IMR-90 (cell line): ENCODE results near the gene MAN2B1. TPM values are rescaled to one million over a fixed set of nuclear protein-coding genes. Genes with fewer than 3 reads are reported as not detected.

Experiments
- ATAC-seq: fragments of 200-7000 bp; cut with Tn5 transposase; 2 replicates; pipeline ENCODE4 v1.9.1; 2020; ENCODE audit warnings: low read depth, mild to moderate bottlenecking, moderate library complexity
- BruUV-seq: library from RNA; stranded (reverse); fragments of 400-500 nt; replicated peaks from 2 replicates; lab custom pipeline; 2021; lab: Mats Ljungman, UMichigan
- CTCF ChIA-PET: fragments of 300-600 bp; formaldehyde crosslinking; extraction: SDS; loops from one replicate; lab custom pipeline; 2021; ENCODE audit warnings: antibody characterized with exemption; lab: Yijun Ruan, JAX
- POLR2A ChIA-PET: fragments of 300-600 bp; sonication (Branson Sonifier 250); formaldehyde crosslinking; loops from one replicate; lab custom pipeline; 2022; ENCODE audit warnings: antibody characterized with exemption; ENCODE audit not compliant: unreplicated experiment; lab: Charles Lee
- DNase-seq: peaks from one replicate; pipeline ENCODE4 v3.0.0; 2013
- H2AFZ ChIP-seq: replicated peaks from 2 replicates; pipeline ENCODE3; 2013; ENCODE audit warnings: low read length, mild to moderate bottlenecking; ENCODE audit not compliant: poor library complexity
- H2AK5ac ChIP-seq: 2 replicates; pipeline ENCODE4 v1.6.1; 2013; ENCODE audit warnings: low read depth, low read length, inconsistent platforms
- H2AK9ac ChIP-seq: replicated peaks from 2 replicates; pipeline ENCODE3; 2013; ENCODE audit warnings: mild to moderate bottlenecking, low read depth, low read length, moderate library complexity; ENCODE audit not compliant: poor library complexity
- H2BK120ac ChIP-seq: 2 replicates; pipeline ENCODE4 v1.6.1; 2013; ENCODE audit warnings: low read depth, low read length, inconsistent platforms
- H2BK15ac ChIP-seq: 3 replicates; pipeline ENCODE4 v1.6.1; 2013; ENCODE audit warnings: low read depth, low read length, inconsistent platforms
- H2BK20ac ChIP-seq: 2 replicates; pipeline ENCODE4 v1.6.1; 2013; ENCODE audit warnings: low read depth, mild to moderate bottlenecking, inconsistent platforms, low read length, moderate library complexity
- H2BK5ac ChIP-seq: 2 replicates; pipeline ENCODE4 v1.6.1; 2013; ENCODE audit warnings: mild to moderate bottlenecking, low read depth, low read length, inconsistent platforms; ENCODE audit not compliant: poor library complexity, severe bottlenecking
- H3K14ac ChIP-seq: replicated peaks from 2 replicates; pipeline ENCODE4 v1.6.1; 2013; ENCODE audit warnings: low read depth, low read length, inconsistent platforms
- H3K18ac ChIP-seq: 2 replicates; pipeline ENCODE4 v1.6.1; 2013; ENCODE audit warnings: low read depth, low read length, control low read depth
- H3K23ac ChIP-seq: 2 replicates; pipeline ENCODE4 v1.6.1; 2013; ENCODE audit warnings: low read depth, low read length, inconsistent platforms
- H3K27ac ChIP-seq: 2 replicates; pipeline ENCODE4 v1.5.1; 2013; ENCODE audit warnings: mild to moderate bottlenecking, control low read depth, low read length; ENCODE audit not compliant: insufficient read depth
- H3K27me3 ChIP-seq: 2 replicates; pipeline ENCODE4 v1.6.1; 2013; ENCODE audit warnings: low read length; ENCODE audit not compliant: control insufficient read depth, insufficient read depth
- H3K36me3 ChIP-seq: 2 replicates; pipeline ENCODE4 v1.6.1; 2013; ENCODE audit warnings: low read length, mixed read lengths; ENCODE audit not compliant: control insufficient read depth, insufficient read depth
- H3K4ac ChIP-seq: 2 replicates; pipeline ENCODE4 v1.6.1; 2013; ENCODE audit warnings: low read depth, low read length, inconsistent platforms
- H3K4me1 ChIP-seq: 2 replicates; pipeline ENCODE4 v1.6.1; 2013; ENCODE audit warnings: low read length, mixed read lengths; ENCODE audit not compliant: control insufficient read depth, insufficient read depth
- H3K4me2 ChIP-seq: 2 replicates; pipeline ENCODE4 v1.6.1; 2013; ENCODE audit warnings: low read depth, mild to moderate bottlenecking, control low read depth, low read length, moderate library complexity
- H3K4me3 ChIP-seq: 2 replicates; pipeline ENCODE4 v1.5.1; 2013; ENCODE audit warnings: low read depth, mild to moderate bottlenecking, control low read depth, low read length, moderate library complexity; ENCODE audit not compliant: insufficient read depth
- H3K56ac ChIP-seq: 2 replicates; pipeline ENCODE4 v1.6.1; 2013; ENCODE audit warnings: low read length, inconsistent platforms; ENCODE audit not compliant: insufficient read depth; ENCODE audit errors: extremely low read depth
- H3K79me1 ChIP-seq, 2 experiments: 2 replicates each; pipeline ENCODE4 v1.6.1; 2013; ENCODE audit warnings: low read length in 2 of 2, inconsistent platforms in 1 of 2, low read depth in 1 of 2
- H3K9ac ChIP-seq: 2 replicates; pipeline ENCODE4 v1.6.1; 2013; ENCODE audit warnings: low read depth, low read length, control low read depth
- H3K9me1 ChIP-seq: 2 replicates; pipeline ENCODE4 v1.6.1; 2013; ENCODE audit warnings: low read length, inconsistent platforms; ENCODE audit not compliant: insufficient read depth
- H3K9me3 ChIP-seq: 2 replicates; pipeline ENCODE4 v1.6.1; 2013; ENCODE audit warnings: low read length; ENCODE audit not compliant: control insufficient read depth, insufficient read depth
- H4K20me1 ChIP-seq: 2 replicates; pipeline ENCODE4 v1.6.1; 2013; ENCODE audit warnings: low read length, inconsistent platforms; ENCODE audit not compliant: insufficient read depth
- H4K5ac ChIP-seq: 2 replicates; pipeline ENCODE4 v1.6.1; 2013; ENCODE audit warnings: mild to moderate bottlenecking, low read depth, low read length, control low read depth
- H4K8ac ChIP-seq, 2 experiments: 2 replicates each; pipeline ENCODE4 v1.6.1; 2013; ENCODE audit warnings: low read depth in 2 of 2, low read length in 2 of 2, control low read depth in 1 of 2, inconsistent platforms in 1 of 2
- H4K91ac ChIP-seq: 2 replicates; pipeline ENCODE4 v1.6.1; 2013; ENCODE audit warnings: low read depth, low read length, inconsistent platforms; ENCODE audit not compliant: insufficient read depth
- CEBPB ChIP-seq: IDR thresholded peaks from 2 replicates; pipeline ENCODE4 v1.6.1; 2012; ENCODE audit warnings: low read depth, low read length, improper control_type of control experiment
- CTCF ChIP-seq: conservative IDR thresholded peaks from 2 replicates; pipeline ENCODE4 v1.5.1; 2012; ENCODE audit warnings: mild to moderate bottlenecking, low read depth, low read length, improper control_type of control experiment
- MAFK ChIP-seq: IDR thresholded peaks from 2 replicates; pipeline ENCODE4 v1.6.1; 2012; ENCODE audit warnings: low read depth, low read length, improper control_type of control experiment
- MAZ ChIP-seq: IDR thresholded peaks from 2 replicates; pipeline ENCODE4 v1.6.1; 2012; ENCODE audit warnings: low read depth, mild to moderate bottlenecking, low read length, improper control_type of control experiment, moderate library complexity, borderline replicate concordance
- MXI1 ChIP-seq: IDR thresholded peaks from 2 replicates; pipeline ENCODE4 v1.6.1; 2012; ENCODE audit warnings: low read depth, mild to moderate bottlenecking, low read length, moderate library complexity, borderline replicate concordance
- NFE2L2 ChIP-seq: fragments of 150-350 bp; IDR thresholded peaks from 2 replicates; pipeline ENCODE4 v1.6.1; 2016; ENCODE audit warnings: low read depth, mild to moderate bottlenecking, low read length
- POLR2A ChIP-seq: IDR thresholded peaks from 2 replicates; pipeline ENCODE4 v1.6.1; 2012; ENCODE audit warnings: mild to moderate bottlenecking, low read depth, low read length
- RAD21 ChIP-seq: IDR thresholded peaks from 2 replicates; pipeline ENCODE4 v1.6.1; 2012; ENCODE audit warnings: low read length, improper control_type of control experiment
- RCOR1 ChIP-seq: IDR thresholded peaks from 2 replicates; pipeline ENCODE4 v1.6.1; 2012; ENCODE audit warnings: mild to moderate bottlenecking, low read length, improper control_type of control experiment; ENCODE audit not compliant: insufficient replicate concordance
- RFX5 ChIP-seq: IDR thresholded peaks from 2 replicates; pipeline ENCODE4 v1.8.0; 2012; ENCODE audit warnings: low read depth, mild to moderate bottlenecking, low read length, moderate library complexity
- SMC3 ChIP-seq: fragments of 150-350 bp; IDR thresholded peaks from 2 replicates; pipeline ENCODE4 v1.6.1; 2016; ENCODE audit warnings: low read depth, mild to moderate bottlenecking, antibody characterized with exemption, low read length, moderate library complexity
- WGBS, 2 experiments: methylation state at CpG; one replicate each; pipeline versions ENCODE4 v1.1.5 to v1.1.7; 2013; ENCODE audit warnings: missing lambda C conversion rate in 2 of 2; ENCODE audit not compliant: insufficient read length in 1 of 2; ENCODE audit errors: extremely low coverage in 2 of 2; 5-methylcytosine and 5-hydroxymethylcytosine counted together
- dilution Hi-C: fragments of 300-500 bp; cut with HindIII; formaldehyde crosslinking; loops from one replicate; pipeline ENCODE4 v1.14.3; 2018; ENCODE audit warnings: low sequenced_read_pairs; ENCODE audit not compliant: unreplicated experiment
- in situ Hi-C: fragments of 300-500 bp; cut with MboI; formaldehyde crosslinking; loops from 3 replicates; pipeline ENCODE4 v1.14.3; 2019; ENCODE audit warnings: low sequenced_read_pairs, inconsistent platforms, mixed read lengths
- intact Hi-C: fragments of 100-400 bp; cut with micrococcal nuclease; formaldehyde crosslinking; loops from 2 replicates; pipeline ENCODE4 v1.10.0; 2022
- polyA plus RNA-seq, 3 experiments: library from polyadenylated mRNA; depleted of rRNA; stranded (reverse); fragments of >200 nt; gene quantifications; 2 replicates each; pipeline ENCODE4 v1.2.3, GENCODE V29; 2012; ENCODE audit warnings: low replicate concordance in 1 of 3
- total RNA-seq: library from RNA; depleted of rRNA; stranded (reverse); fragments of >200 nt; gene quantifications from 2 replicates; pipeline ENCODE4 v1.2.3, GENCODE V29; 2012
- TF ChIP-seq, protein P1 (sequence below): fragments of 150-350 bp; IDR thresholded peaks from 2 replicates; pipeline ENCODE4 v1.6.1; 2017; ENCODE audit warnings: mild to moderate bottlenecking, antibody characterized with exemption, low read length, low read depth

MAN2B1 gene
- total and polyA plus RNA-seq, 2 of the 4 experiments (the other 2 are of a cell fraction): 10.4 to 55.4 TPM

- H3K4me2 ChIP-seq: no peak overlapping the region
- ATAC-seq (no peak), DNase-seq (no peak)
- H3K9me1 ChIP-seq: no peaks in the 10 kb centered on the region
- H2BK20ac ChIP-seq: no peak overlapping the region
- no peak overlapping the region for H4K8ac ChIP-seq
- no peaks in the 10 kb centered on the region for H3K9me3 ChIP-seq
- H3K56ac ChIP-seq: no peak overlapping the region
- H2AK5ac ChIP-seq: no peak overlapping the region
- WGBS, 2 experiments: 84% methylated on average over 5 of the region's 13 CpGs; no CpG with 5 or more reads in 1 of the 2 experiments
- H3K4me1 ChIP-seq: peaks cover 3% of the 10 kb centered on the region
- TF ChIP-seq RCOR1 (no peak), RAD21 (no peak), NFE2L2 (no peak), MXI1 (no peak), MAZ (no peak), POLR2A (no peak), RFX5 (no peak), CTCF (no peak), MAFK (no peak), CEBPB (no peak), SMC3 (no peak)
- TF ChIP-seq, protein P1, sequence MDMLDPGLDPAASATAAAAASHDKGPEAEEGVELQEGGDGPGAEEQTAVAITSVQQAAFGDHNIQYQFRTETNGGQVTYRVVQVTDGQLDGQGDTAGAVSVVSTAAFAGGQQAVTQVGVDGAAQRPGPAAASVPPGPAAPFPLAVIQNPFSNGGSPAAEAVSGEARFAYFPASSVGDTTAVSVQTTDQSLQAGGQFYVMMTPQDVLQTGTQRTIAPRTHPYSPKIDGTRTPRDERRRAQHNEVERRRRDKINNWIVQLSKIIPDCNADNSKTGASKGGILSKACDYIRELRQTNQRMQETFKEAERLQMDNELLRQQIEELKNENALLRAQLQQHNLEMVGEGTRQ: no peak
- H3K9ac ChIP-seq: no peak overlapping the region
- no peak overlapping the region for H3K4ac ChIP-seq
- H3K23ac ChIP-seq: no peak overlapping the region
- intact Hi-C loops: no loop called here
- H4K91ac ChIP-seq: no peak overlapping the region
- CTCF ChIA-PET: no interaction called here
- 0 out of 2 replicates have a peak, but pooled peaks cover 4% of the 10 kb centered on the region for H3K36me3 ChIP-seq
- H3K27ac ChIP-seq: no peak overlapping the region
- no peak overlapping the region for H2BK120ac ChIP-seq
- no peak overlapping the region for H4K5ac ChIP-seq
- in situ Hi-C loops: no loop called here
- H2BK5ac ChIP-seq: no peak overlapping the region
- no peaks in the 10 kb centered on the region for H3K79me1 ChIP-seq
- POLR2A ChIA-PET: no interaction called here
- H2AK9ac ChIP-seq: no peak overlapping the region
- no peak overlapping the region for H2BK15ac ChIP-seq
- BruUV-seq: no TSS peak
- H2AFZ ChIP-seq: no peak overlapping the region
- no peak overlapping the region for H3K18ac ChIP-seq
- H3K27me3 ChIP-seq: no peaks in the 10 kb centered on the region
- H3K14ac ChIP-seq: no peak overlapping the region
- no peaks in the 10 kb centered on the region for H4K20me1 ChIP-seq
- dilution Hi-C loops: no loop called here
- no peak overlapping the region for H3K4me3 ChIP-seq
These were observed 29.9 kb downstream of the MAN2B1 start for GRCh38 chr19:12636631-12637030.
